ENCODE results near the gene KRIT1. TPM values are rescaled to one million over a fixed set of nuclear protein-coding genes. Genes with fewer than 3 reads are reported as not detected.

Gene KRIT1
- polyA plus RNA-seq, 1 of the 3 experiments (the other 2 are of a cell fraction) = 38.5 TPM

- WGBS (ENCODE audit: low lambda C conversion rate) = 89% methylated on average over 4 of the region's 4 CpGs
- DNase-seq = no peak
- Histone ChIP-seq H4K20me1 (ENCODE audit: insufficient read depth) (no peaks in the 10 kb centered on the region), H3K4me2 (no peak overlapping the region), H3K9ac (no peak overlapping the region), H3K36me3 (replicated peaks in 1 of 2; ENCODE audit: control insufficient read depth in 1 of 2, insufficient read depth in 2 of 2, low read length in 1 of 2) (peaks cover 63 to 86% of the 10 kb centered on the region in 2 experiments), H3K9me2 (no peaks in the 10 kb centered on the region), H3K4me3 (ENCODE audit: low read depth in 2 of 2, low read length in 1 of 2) (no peak overlapping the region), H2AFZ (ENCODE audit: low read depth) (no peak overlapping the region), H3F3A (replicated peaks; ENCODE audit: insufficient read depth) (peaks cover 7% of the 10 kb centered on the region), H3K9me3 (no peaks in the 10 kb centered on the region), H3K27ac (ENCODE audit: low read depth in 2 of 2, low read length in 1 of 2) (no peak overlapping the region), H3K27me3 (ENCODE audit: insufficient read depth) (no peaks in the 10 kb centered on the region), H3K79me2 (ENCODE audit: insufficient read depth) (no peaks in the 10 kb centered on the region), H3K4me1 (ENCODE audit: control insufficient read depth in 1 of 2, insufficient read depth in 2 of 2, low read depth in 1 of 2, low read length in 1 of 2) (no peaks in the 10 kb centered on the region)
- TF ChIP-seq PBX3 (IDR thresholded peaks at IDR 0.05) (no peak), RFX5 (IDR thresholded peaks at IDR 0.05; ENCODE audit: low read length) (no peak), MAX (IDR thresholded peaks at IDR 0.05; ENCODE audit: low read depth) (no peak), RAD21 (IDR thresholded peaks at IDR 0.05; ENCODE audit: low read length) (no peak), TCF12 (IDR thresholded peaks at IDR 0.05) (no peak), MEF2A (IDR thresholded peaks at IDR 0.05; ENCODE audit: borderline replicate concordance, low read depth) (no peak), JUND (IDR thresholded peaks at IDR 0.05) (no peak), SMC3 (IDR thresholded peaks at IDR 0.05; ENCODE audit: low read depth, low read length) (no peak), MXI1 (IDR thresholded peaks at IDR 0.05; ENCODE audit: low read depth, low read length) (no peak), FOSL2 (IDR thresholded peaks at IDR 0.05; ENCODE audit: borderline replicate concordance, low read depth) (no peak), IRF3 (IDR thresholded peaks at IDR 0.05; ENCODE audit: low read depth, low read length) (no peak), CTCF (IDR thresholded peaks at IDR 0.05) (no peak), POLR2AphosphoS5 (IDR thresholded peaks at IDR 0.05; ENCODE audit: low read depth, low read length) (no peak), TEAD4 (IDR thresholded peaks at IDR 0.05; ENCODE audit: borderline replicate concordance, insufficient read depth) (no peak), NRF1 (IDR thresholded peaks at IDR 0.05; ENCODE audit: low read depth, low read length) (no peak), FOXM1 (IDR thresholded peaks at IDR 0.05; ENCODE audit: low read depth) (no peak), ZBTB33 (IDR thresholded peaks at IDR 0.05; ENCODE audit: borderline replicate concordance, low read depth) (no peak)
- POLR2A ChIA-PET = interaction anchor here (1.2 kb wide), 1 partner anchor 19 kb away, joined by 3 read pairs; the partner anchor contains the start of genes ANKIB1 and KRIT1
- CTCF ChIA-PET = no interaction called here
These were observed 18.7 kb downstream of the KRIT1 start for GRCh38 chr7:92226981-92227380.
